Trophoblast cell (in vitro differentiated cells and primary cell): ENCODE data around the gene TAF8.

Source experiments
- DNase-seq, 2 donors: peaks; one replicate each; pipeline ENCODE4 v3.0.0-alpha.2; 2016
- H2AFZ ChIP-seq: 2 replicates; pipeline ENCODE4 v1.6.1; 2013; ENCODE audit warnings: low read length, moderate library complexity, mild to moderate bottlenecking; ENCODE audit not compliant: insufficient read depth, poor library complexity
- H2AK5ac ChIP-seq: 2 replicates; pipeline ENCODE4 v1.6.1; 2013; ENCODE audit warnings: mild to moderate bottlenecking, low read length
- H2BK120ac ChIP-seq: 2 replicates; pipeline ENCODE4 v1.6.1; 2013; ENCODE audit warnings: low read length, mild to moderate bottlenecking, moderate library complexity; ENCODE audit not compliant: insufficient read depth, poor library complexity
- H2BK12ac ChIP-seq: 2 replicates; pipeline ENCODE4 v1.6.1; 2013; ENCODE audit warnings: mild to moderate bottlenecking, low read length, moderate library complexity
- H2BK5ac ChIP-seq: 2 replicates; pipeline ENCODE4 v1.6.1; 2013; ENCODE audit warnings: low read length, low read depth, moderate library complexity, mild to moderate bottlenecking; ENCODE audit not compliant: poor library complexity
- H3K14ac ChIP-seq: 2 replicates; pipeline ENCODE4 v1.6.1; 2013; ENCODE audit warnings: mild to moderate bottlenecking, low read length
- H3K18ac ChIP-seq: 2 replicates; pipeline ENCODE4 v1.6.1; 2013; ENCODE audit warnings: mild to moderate bottlenecking, low read length
- H3K23ac ChIP-seq: 2 replicates; pipeline ENCODE4 v1.6.1; 2013; ENCODE audit warnings: low read length
- H3K27ac ChIP-seq: 2 replicates; pipeline ENCODE4 v1.5.1; 2013; ENCODE audit warnings: low read depth, mild to moderate bottlenecking, inconsistent platforms, low read length, moderate library complexity
- H3K27me3 ChIP-seq: 2 replicates; pipeline ENCODE4 v1.6.1; 2013; ENCODE audit warnings: inconsistent platforms, mild to moderate bottlenecking, low read length, moderate library complexity; ENCODE audit not compliant: insufficient read depth
- H3K36me3 ChIP-seq, 2 experiments: 1 replicate in 1 of 2; 2 replicates in 1 of 2; pipeline ENCODE4 v1.6.1; 2013; ENCODE audit warnings: low read length in 2 of 2, mild to moderate bottlenecking in 2 of 2, moderate library complexity in 1 of 2; ENCODE audit not compliant: insufficient read depth in 2 of 2, control insufficient read depth in 1 of 2
- H3K4ac ChIP-seq: 2 replicates; pipeline ENCODE4 v1.6.1; 2013; ENCODE audit warnings: low read depth, mild to moderate bottlenecking, low read length, moderate library complexity
- H3K4me1 ChIP-seq, 2 experiments: 1 replicate in 1 of 2; 2 replicates in 1 of 2; pipeline ENCODE4 v1.6.1; 2013; ENCODE audit warnings: low read length in 2 of 2, mild to moderate bottlenecking in 2 of 2, moderate library complexity in 1 of 2; ENCODE audit not compliant: insufficient read depth in 2 of 2, control insufficient read depth in 1 of 2
- H3K4me2 ChIP-seq: 2 replicates; pipeline ENCODE4 v1.6.1; 2013; ENCODE audit warnings: inconsistent platforms, mild to moderate bottlenecking, low read length, moderate library complexity
- H3K4me3 ChIP-seq: 2 replicates; pipeline ENCODE4 v1.5.1; 2013; ENCODE audit warnings: mild to moderate bottlenecking, low read depth, low read length, inconsistent platforms
- H3K79me1 ChIP-seq: one replicate; pipeline ENCODE4 v1.6.1; 2013; ENCODE audit warnings: low read length
- H3K79me2 ChIP-seq: 2 replicates; pipeline ENCODE4 v1.6.1; 2013; ENCODE audit warnings: low read length, mild to moderate bottlenecking; ENCODE audit not compliant: control insufficient read depth, insufficient read depth, poor library complexity
- H3K9ac ChIP-seq: 2 replicates; pipeline ENCODE4 v1.6.1; 2013; ENCODE audit warnings: mild to moderate bottlenecking, low read length
- H3K9me3 ChIP-seq: 2 replicates; pipeline ENCODE4 v1.6.1; 2013; ENCODE audit warnings: low read depth, mild to moderate bottlenecking, control low read depth, inconsistent platforms, low read length; ENCODE audit not compliant: insufficient read depth
- H4K12ac ChIP-seq: 2 replicates; pipeline ENCODE4 v1.6.1; 2013; ENCODE audit warnings: low read depth, mild to moderate bottlenecking, low read length, moderate library complexity
- H4K8ac ChIP-seq: 2 replicates; pipeline ENCODE4 v1.6.1; 2013; ENCODE audit warnings: low read depth, mild to moderate bottlenecking, low read length, moderate library complexity
- H4K91ac ChIP-seq: one replicate; pipeline ENCODE4 v1.6.1; 2013; ENCODE audit warnings: low read depth, mild to moderate bottlenecking, low read length, moderate library complexity
- WGBS: extraction: QIAGEN DNeasy Blood & Tissue Kit; methylation state at CpG from one replicate; pipeline ENCODE4 v1.1.7; 2013; ENCODE audit warnings: missing lambda C conversion rate; ENCODE audit not compliant: insufficient read length, insufficient coverage; ENCODE audit errors: extremely low coverage; 5-methylcytosine and 5-hydroxymethylcytosine counted together

Gene TAF8

DNA sequence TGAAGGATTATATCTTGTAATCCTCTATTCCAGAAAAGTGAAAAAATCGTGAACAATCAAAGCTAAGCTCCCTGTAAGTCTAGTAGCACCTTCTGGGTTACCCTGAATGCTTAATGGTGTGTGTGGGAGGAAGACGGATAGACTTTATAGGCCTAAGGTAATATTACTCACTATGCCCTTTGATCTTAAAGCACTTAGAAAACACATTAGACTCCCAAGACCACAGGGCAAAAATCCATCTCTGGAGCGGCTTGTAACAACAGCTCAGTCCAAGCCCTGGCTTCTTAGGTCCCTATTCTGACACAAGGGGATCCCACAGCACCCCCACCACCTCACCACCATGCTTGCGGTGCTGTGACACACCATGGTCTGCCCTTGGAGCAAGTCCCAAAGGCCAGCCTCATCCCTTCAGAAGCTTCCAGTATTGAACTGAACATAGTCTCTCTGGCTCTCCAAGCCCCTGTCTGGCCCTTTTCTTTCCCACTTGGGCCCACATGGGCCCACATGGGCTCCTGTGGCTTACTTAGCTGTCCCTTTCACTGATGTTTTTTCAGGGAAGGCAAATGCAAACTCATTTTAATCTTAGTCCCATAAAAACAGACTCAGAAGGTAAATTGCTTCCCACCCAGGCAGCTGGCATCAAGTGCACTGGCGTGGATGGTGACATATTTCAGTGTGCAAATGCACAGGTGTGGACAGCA is 63.8 kb downstream of the TAF8 start:
- Histone ChIP-seq H3K9me3 (no peaks in the 10 kb centered on the region), H3K79me2 (no peaks in the 10 kb centered on the region), H3K14ac (no peak overlapping the region), H2AK5ac (no peak overlapping the region), H4K8ac (no peak overlapping the region), H3K27me3 (no peaks in the 10 kb centered on the region), H4K91ac (no peak overlapping the region), H3K27ac (no peak overlapping the region), H2BK12ac (no peak overlapping the region), H3K23ac (no peak overlapping the region), H2BK120ac (no peak overlapping the region), H4K12ac (no peak overlapping the region), H3K4me3 (no peak overlapping the region), H3K18ac (no peak overlapping the region), H3K4ac (no peak overlapping the region), H3K36me3 (peaks cover 0 to 6% of the 10 kb centered on the region in 2 experiments), H3K79me1 (no peaks in the 10 kb centered on the region), H2BK5ac (no peak overlapping the region), H3K4me2 (no peak overlapping the region), H3K9ac (no peak overlapping the region), H3K4me1 (peaks cover 0 to 3% of the 10 kb centered on the region in 2 experiments), H2AFZ (no peak overlapping the region)
- WGBS, result no CpG with 5 or more reads among the region's 5 CpGs
- no peak for DNase-seq

DNA sequence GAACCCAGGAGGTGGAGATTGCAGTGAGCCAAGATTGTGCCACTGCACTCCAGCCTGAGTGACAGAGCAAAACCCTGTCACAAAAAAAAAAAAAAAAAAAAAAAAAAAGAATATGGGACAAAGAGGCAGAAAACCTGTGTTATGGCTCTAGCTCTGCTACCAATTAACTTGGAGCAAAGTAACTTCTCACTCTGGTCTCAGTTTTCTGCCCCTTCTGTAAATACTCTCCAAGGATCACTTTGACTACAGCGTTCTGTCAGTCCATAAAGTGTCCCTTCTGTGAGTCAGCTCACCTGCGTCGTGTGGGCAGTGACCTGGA is 67.5 kb downstream of the TAF8 start:
- Histone ChIP-seq H3K4me1 (peaks cover 8 to 18% of the 10 kb centered on the region in 2 experiments), H3K23ac (no peak overlapping the region), H3K9ac (no peak overlapping the region), H3K36me3 (no peaks in the 10 kb centered on the region), H3K14ac (no peak overlapping the region), H4K8ac (no peak overlapping the region), H3K4ac (no peak overlapping the region), H3K79me2 (no peaks in the 10 kb centered on the region), H2BK12ac (no peak overlapping the region), H3K4me2 (no peak overlapping the region), H3K18ac (no peak overlapping the region), H2BK120ac (no peak overlapping the region), H3K27me3 (no peaks in the 10 kb centered on the region), H2BK5ac (no peak overlapping the region), H2AK5ac (no peak overlapping the region), H3K4me3 (no peak overlapping the region), H4K91ac (no peak overlapping the region), H3K79me1 (no peaks in the 10 kb centered on the region), H3K27ac (no peak overlapping the region), H3K9me3 (no peaks in the 10 kb centered on the region), H2AFZ (no peak overlapping the region), H4K12ac (no peak overlapping the region)
- DNase-seq, result no peak
- no CpG with 5 or more reads among the region's 3 CpGs for WGBS

DNA sequence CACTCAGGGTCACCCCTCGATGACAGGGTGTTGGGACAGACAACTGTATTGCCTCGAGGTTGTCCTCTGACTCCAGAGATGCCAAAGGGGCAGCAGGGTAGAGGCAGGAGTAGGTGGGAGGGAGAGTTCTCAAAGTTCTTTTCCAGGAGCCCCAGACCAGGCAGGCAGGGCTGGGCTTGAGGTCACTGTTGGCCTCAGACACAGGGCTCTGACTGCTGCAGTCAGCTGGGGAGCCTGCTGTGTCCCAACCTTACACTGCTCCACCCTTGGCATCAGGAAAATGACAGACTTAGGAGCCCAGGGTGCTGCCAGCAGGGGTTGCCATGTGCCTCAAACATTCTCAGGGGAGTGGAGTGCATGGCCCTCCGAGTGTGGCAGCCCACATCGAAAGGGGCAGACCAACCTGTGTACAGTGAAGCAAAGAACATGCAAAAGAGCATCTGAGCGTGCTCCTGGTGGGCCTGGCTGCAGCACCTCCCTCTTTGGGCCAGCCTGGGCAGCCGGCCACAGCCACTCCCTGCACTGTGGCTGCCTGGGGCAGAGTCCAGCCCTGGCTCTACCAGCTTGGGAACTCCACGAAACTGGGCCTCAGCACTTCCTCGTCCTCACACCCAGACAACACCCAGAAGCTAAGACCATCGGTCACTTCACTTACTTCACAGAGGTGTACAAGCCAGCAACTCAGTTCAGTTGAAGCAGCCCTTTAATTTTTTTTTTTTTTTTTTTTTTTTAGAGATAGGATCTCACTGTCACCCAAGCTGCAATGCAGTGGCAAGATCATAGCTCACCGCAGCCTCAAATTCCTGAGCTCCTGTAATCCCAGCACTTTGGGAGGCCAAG is 68.1 kb downstream of the TAF8 start:
- no peak overlapping the region for H3K18ac ChIP-seq

DNA sequence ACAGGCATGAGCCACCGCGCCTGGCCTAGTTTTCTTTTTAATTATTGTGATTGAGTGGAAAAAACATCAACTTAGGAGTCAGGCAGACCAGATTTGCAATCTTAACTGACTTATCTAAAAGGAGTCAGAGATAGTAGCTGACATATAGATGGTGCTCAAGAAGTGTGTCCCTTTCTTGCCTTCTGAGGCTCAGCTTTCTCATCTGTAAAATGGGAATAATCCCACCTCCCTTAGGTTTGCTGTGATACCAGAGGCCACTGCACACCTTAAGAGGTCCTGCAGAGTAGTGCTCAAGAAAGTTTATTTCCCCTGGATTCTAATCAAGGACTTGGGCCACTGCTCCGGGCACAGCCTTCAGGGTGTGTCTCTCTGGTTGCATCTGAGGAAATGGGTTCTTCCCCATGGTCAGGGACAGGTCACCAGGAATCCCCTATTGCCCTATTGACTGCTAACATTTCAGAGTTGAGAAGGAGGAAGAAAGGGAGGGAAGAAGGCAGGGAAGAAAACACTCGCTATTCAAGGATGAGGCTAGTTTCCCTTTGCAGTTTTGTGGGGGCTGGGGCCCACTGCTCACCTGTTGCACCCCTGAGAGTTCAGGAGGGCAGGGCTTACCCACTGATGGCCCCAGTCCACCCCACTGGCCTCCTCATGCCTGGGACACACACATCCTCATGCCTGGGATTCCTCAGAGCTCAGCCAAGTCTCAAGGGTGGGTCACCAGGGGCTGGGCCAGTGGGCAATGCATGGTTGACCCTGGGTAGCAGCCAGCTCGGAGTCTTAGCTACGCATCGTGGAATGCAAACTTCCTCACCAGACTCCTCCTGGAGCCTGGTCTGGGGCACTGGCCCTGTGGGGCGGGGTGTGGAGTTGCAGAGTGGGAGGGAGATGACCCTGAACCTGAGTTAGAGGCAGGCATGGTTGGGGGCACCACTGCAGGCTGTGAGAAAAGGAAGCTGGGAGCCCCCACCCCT is 70.9 kb downstream of the TAF8 start:
- no CpG with 5 or more reads among the region's 8 CpGs for WGBS
- H3K4me2 ChIP-seq, result no peak overlapping the region
- no peak overlapping the region for H2AK5ac ChIP-seq
- H3K9ac ChIP-seq, result no peak overlapping the region
- no peak overlapping the region for H2BK5ac ChIP-seq
- H3K18ac ChIP-seq, result no peak overlapping the region
- H4K12ac ChIP-seq, result no peak overlapping the region
- H3K14ac ChIP-seq, result no peak overlapping the region
- H3K4me1 ChIP-seq, result peaks cover 15 to 23% of the 10 kb centered on the region in 2 experiments
- no peak for DNase-seq
- H3K27me3 ChIP-seq, result no peaks in the 10 kb centered on the region
- H3K23ac ChIP-seq, result no peak overlapping the region
- H4K91ac ChIP-seq, result no peak overlapping the region
- H3K4me3 ChIP-seq, result no peak overlapping the region
- no peaks in the 10 kb centered on the region for H3K79me1 ChIP-seq
- H3K27ac ChIP-seq, result no peak overlapping the region
- H3K36me3 ChIP-seq, result peaks cover 6 to 7% of the 10 kb centered on the region in 2 experiments
- H3K4ac ChIP-seq, result no peak overlapping the region
- H2BK12ac ChIP-seq, result no peak overlapping the region
- H3K9me3 ChIP-seq, result no peaks in the 10 kb centered on the region
- H2AFZ ChIP-seq, result no peak overlapping the region
- H4K8ac ChIP-seq, result no peak overlapping the region
- no peak overlapping the region for H2BK120ac ChIP-seq
- no peaks in the 10 kb centered on the region for H3K79me2 ChIP-seq

More for the DNA sequence above, 68.1 kb downstream of the TAF8 start:
- Histone ChIP-seq H3K23ac (no peak overlapping the region), H2BK12ac (no peak overlapping the region), H2BK120ac (no peak overlapping the region), H3K4ac (no peak overlapping the region), H3K27me3 (no peaks in the 10 kb centered on the region), H4K91ac (no peak overlapping the region), H3K79me2 (no peaks in the 10 kb centered on the region), H2BK5ac (no peak overlapping the region), H3K4me1 (peaks cover 8 to 18% of the 10 kb centered on the region in 2 experiments), H3K36me3 (no peaks in the 10 kb centered on the region), H3K14ac (no peak overlapping the region), H4K8ac (no peak overlapping the region), H2AFZ (no peak overlapping the region), H4K12ac (no peak overlapping the region), H2AK5ac (no peak overlapping the region), H3K4me2 (no peak overlapping the region), H3K27ac (no peak overlapping the region), H3K9me3 (no peaks in the 10 kb centered on the region), H3K79me1 (no peaks in the 10 kb centered on the region), H3K4me3 (no peak overlapping the region), H3K9ac (no peak overlapping the region)
- DNase-seq, result no peak
- no CpG with 5 or more reads among the region's 10 CpGs for WGBS
